HEK293T (cell line): ENCODE measurements around the gene TMEM9B.

Source experiments
- ARNT ChIP-seq: fragments of 450-650 bp; IDR thresholded peaks from 2 replicates; pipeline ENCODE4 v1.6.1; 2017; ENCODE audit warnings: mild to moderate bottlenecking
- BHLHE40 ChIP-seq: fragments of 450-650 bp; IDR thresholded peaks from 2 replicates; pipeline ENCODE4 v1.6.1; 2016; ENCODE audit warnings: mild to moderate bottlenecking, moderate library complexity, borderline replicate concordance
- CTBP1 ChIP-seq: fragments of 450-650 bp; IDR thresholded peaks from 2 replicates; pipeline ENCODE4 v1.6.1; 2016; ENCODE audit warnings: borderline replicate concordance
- ELF4 ChIP-seq: fragments of 450-650 bp; IDR thresholded peaks from 2 replicates; pipeline ENCODE4 v1.6.1; 2017; ENCODE audit warnings: antibody characterized with exemption
- FOXA1 ChIP-seq: fragments of 450-650 bp; IDR thresholded peaks from 2 replicates; pipeline ENCODE4 v1.6.1; 2016; ENCODE audit warnings: mild to moderate bottlenecking
- FOXK2 ChIP-seq: fragments of 450-650 bp; IDR thresholded peaks from 2 replicates; pipeline ENCODE4 v1.6.1; 2016; ENCODE audit warnings: mild to moderate bottlenecking
- FOXM1 ChIP-seq: fragments of 450-650 bp; IDR thresholded peaks from 2 replicates; pipeline ENCODE4 v1.6.1; 2017; ENCODE audit warnings: mild to moderate bottlenecking, borderline replicate concordance
- HDGF ChIP-seq: fragments of 450-650 bp; IDR thresholded peaks from 2 replicates; pipeline ENCODE4 v1.6.1; 2017; ENCODE audit warnings: antibody characterized with exemption, borderline replicate concordance
- LEF1 ChIP-seq: fragments of 450-650 bp; IDR thresholded peaks from 2 replicates; pipeline ENCODE4 v1.6.1; 2017; ENCODE audit warnings: mild to moderate bottlenecking, borderline replicate concordance
- NFRKB ChIP-seq: fragments of 450-650 bp; IDR thresholded peaks from 2 replicates; pipeline ENCODE4 v1.6.1; 2016; ENCODE audit warnings: mild to moderate bottlenecking, moderate library complexity
- SP1 ChIP-seq: fragments of 450-650 bp; IDR thresholded peaks from 2 replicates; pipeline ENCODE4 v1.6.1; 2017
- SUZ12 ChIP-seq: fragments of 450-650 bp; IDR thresholded peaks from 2 replicates; pipeline ENCODE4 v1.6.1; 2016; ENCODE audit warnings: mild to moderate bottlenecking
- TARDBP ChIP-seq: fragments of 450-650 bp; IDR thresholded peaks from 2 replicates; pipeline ENCODE4 v1.6.1; 2016
- ZNF384 ChIP-seq: fragments of 450-650 bp; IDR thresholded peaks from 2 replicates; pipeline ENCODE4 v1.6.1; 2016

GRCh38 chr11:8908099-8908498, 56.1 kb downstream of the TMEM9B start:
- TF ChIP-seq ZNF384 (no peak), FOXA1 (no peak), HDGF (no peak), SP1 (no peak), FOXK2 (no peak), NFRKB (no peak), TARDBP (no peak), ELF4 (no peak), FOXM1 (no peak), CTBP1 (no peak), SUZ12 (no peak), BHLHE40 (no peak), ARNT (no peak), LEF1 (no peak)
